Small intestine (tissue), 7 donors: ENCODE data around the gene BLVRB. TPM values are rescaled to one million over a fixed set of nuclear protein-coding genes. Genes with fewer than 3 reads are reported as not detected.
"Not testable (repeated sequence)": the region's sequence is repeated elsewhere in the genome, so short reads cannot be mapped to it uniquely, and the experiment has no call there.

Source experiments
- DNase-seq, 2 donors: peaks; one replicate each; pipeline versions ENCODE4 v3.0.0 to v3.0.0-alpha.2; 2013
- FAIRE-seq: peaks from 2 replicates; lab custom pipeline; 2012; peaks lifted over from hg19 to GRCh38; lab: Jason Lieb, UNC
- H3K27ac ChIP-seq, 3 donors: one replicate each; pipeline ENCODE4 v1.5.1; 2013; ENCODE audit warnings: low read length in 2 of 3, mild to moderate bottlenecking in 2 of 3, control low read depth in 1 of 3, inconsistent platforms in 1 of 3, low read depth in 1 of 3, moderate library complexity in 1 of 3
- H3K27me3 ChIP-seq, 3 donors: one replicate each; pipeline ENCODE4 v1.6.1; 2013; ENCODE audit warnings: low read length in 3 of 3, inconsistent platforms in 1 of 3; ENCODE audit not compliant: control insufficient read depth in 3 of 3, insufficient read depth in 3 of 3
- H3K36me3 ChIP-seq, 3 donors: one replicate each; pipeline ENCODE4 v1.6.1; 2013; ENCODE audit warnings: low read length in 3 of 3, inconsistent platforms in 1 of 3, low read depth in 1 of 3, mild to moderate bottlenecking in 1 of 3, moderate library complexity in 1 of 3; ENCODE audit not compliant: control insufficient read depth in 3 of 3, insufficient read depth in 2 of 3
- H3K4me1 ChIP-seq, 3 donors: one replicate each; pipeline ENCODE4 v1.6.1; 2013; ENCODE audit warnings: low read length in 2 of 3, inconsistent platforms in 1 of 3, low read depth in 1 of 3, mild to moderate bottlenecking in 1 of 3, moderate library complexity in 1 of 3; ENCODE audit not compliant: control insufficient read depth in 3 of 3, insufficient read depth in 2 of 3
- H3K4me3 ChIP-seq, 3 donors: one replicate each; pipeline ENCODE4 v1.5.1; 2013; ENCODE audit warnings: low read length in 3 of 3, control low read depth in 1 of 3, inconsistent platforms in 1 of 3, low read depth in 1 of 3, mild to moderate bottlenecking in 1 of 3, moderate library complexity in 1 of 3
- H3K9me3 ChIP-seq, 2 donors: one replicate each; pipeline ENCODE4 v1.6.1; 2013; ENCODE audit warnings: low read depth in 1 of 2, low read length in 1 of 2; ENCODE audit not compliant: control insufficient read depth in 2 of 2, insufficient read depth in 1 of 2
- WGBS, 3 donors: extraction: QIAGEN DNeasy Blood & Tissue Kit; methylation state at CpG; one replicate each; pipeline ENCODE4 v1.1.7; 2013; 5-methylcytosine and 5-hydroxymethylcytosine counted together
- polyA plus RNA-seq, 4 donors: library from polyadenylated mRNA; stranded (reverse) in 3 of 4; unstranded in 1 of 4; fragments of 200-250 nt in 3 of 4; fragments of 120-200 nt in 1 of 4; gene quantifications; one replicate each; pipeline versions ENCODE4 v1.2.1 to v1.2.3, GENCODE V29; 2013
- donor health status: healthy with polysubstance abuse.
- donor health status: control.
- donor health status: control.
- donor health status: Bipolar disorder and iron deficiency.
- donor health status: healthy.

BLVRB gene
- polyA plus RNA-seq, 4 donors, result 101 to 206 (median 201) TPM

DNA sequence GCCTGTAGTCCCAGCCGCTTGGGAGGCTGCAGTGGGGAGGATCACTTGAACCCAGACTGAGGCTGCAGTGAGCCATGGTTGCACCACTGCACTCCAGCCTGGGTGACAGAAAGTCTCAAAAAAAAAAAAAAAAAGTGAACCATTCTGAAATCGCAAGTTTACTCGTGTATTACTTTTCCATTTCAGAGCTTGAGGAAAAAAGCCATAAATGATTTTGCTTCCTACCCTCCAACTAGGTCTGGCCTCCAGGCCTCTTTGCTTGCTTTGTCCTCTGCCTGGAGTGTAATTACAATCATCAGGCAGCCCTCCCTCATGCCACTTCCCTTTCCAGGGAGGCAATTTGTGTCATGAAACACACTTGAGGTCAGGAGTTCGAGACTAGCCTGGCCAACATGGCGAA lies 8.5 kb downstream of the BLVRB start:
- peaks cover 0 to 2% (median 0%) of the 10 kb centered on the region in 3 donors for H3K4me1 ChIP-seq
- H3K9me3 ChIP-seq, result no peaks in the 10 kb centered on the region
- no peaks in the 10 kb centered on the region for H3K27me3 ChIP-seq
- FAIRE-seq, result no peak
- DNase-seq, result no peak
- no peak overlapping the region for H3K4me3 ChIP-seq
- peaks cover 3 to 67% (median 4%) of the 10 kb centered on the region in 3 donors for H3K36me3 ChIP-seq
- H3K27ac ChIP-seq, result no peak overlapping the region
- WGBS, 3 donors, result 81 to 89% (median 87%) methylated on average over 5 of the region's 5 CpGs

DNA sequence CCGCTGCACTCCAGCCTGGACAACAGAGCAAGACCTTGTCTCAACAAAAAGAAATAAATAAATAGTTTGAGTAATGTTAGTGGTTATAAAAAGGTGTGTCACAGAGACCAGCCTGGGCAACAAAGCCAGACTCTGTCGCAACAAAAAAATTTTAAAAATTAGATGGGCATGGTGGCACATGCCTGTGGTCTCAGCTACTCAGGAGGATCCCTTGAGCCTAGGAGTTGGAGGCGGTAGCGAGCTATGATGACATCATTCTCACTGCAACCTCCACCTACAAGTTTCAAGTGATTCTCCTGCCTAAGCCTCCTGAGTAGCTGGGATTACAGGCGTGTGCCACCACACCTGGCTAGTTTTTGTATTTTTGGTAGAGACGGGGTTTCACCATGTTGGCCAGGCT lies 11.6 kb downstream of the BLVRB start:
- not testable (repeated sequence) for FAIRE-seq, DNase-seq, H3K4me1 ChIP-seq, H3K27ac ChIP-seq, H3K27me3 ChIP-seq, H3K9me3 ChIP-seq, H3K4me3 ChIP-seq
- 91 to 97% (median 93%) methylated on average over 6 of the region's 6 CpGs for WGBS, 3 donors
- peaks cover 3 to 77% (median 4%) of the 10 kb centered on the region in 3 donors for H3K36me3 ChIP-seq

DNA sequence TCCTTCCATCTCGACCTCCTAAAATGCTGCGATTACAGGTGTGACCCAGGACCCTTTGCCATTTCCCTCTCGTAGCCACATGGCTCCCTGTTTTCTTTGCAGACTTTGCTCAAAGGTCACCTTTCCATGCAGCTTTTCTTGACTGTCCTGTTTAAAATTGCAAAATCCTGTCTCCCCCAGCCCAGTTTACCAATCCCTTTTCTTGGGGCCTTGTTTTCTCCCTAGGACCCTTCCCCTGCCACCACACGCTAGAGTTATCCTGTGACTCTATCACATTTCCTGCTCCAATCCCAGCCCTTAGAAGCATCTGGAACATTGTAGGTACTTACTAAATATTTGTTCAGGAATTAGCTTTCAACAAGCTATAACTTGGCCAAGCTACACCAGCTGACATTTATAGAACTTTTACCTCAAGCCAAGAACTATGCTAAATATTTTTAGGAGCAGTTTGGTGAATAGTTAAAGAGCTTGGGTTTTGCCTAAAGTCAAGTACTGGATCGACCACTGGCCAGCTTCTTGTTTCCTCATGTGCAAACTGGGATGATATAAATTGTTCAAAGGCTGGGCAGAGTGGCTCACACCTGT lies 12.3 kb downstream of the BLVRB start:
- DNase-seq (no peak), FAIRE-seq (no peak)
- H3K9me3 ChIP-seq, result no peaks in the 10 kb centered on the region
- no peaks in the 10 kb centered on the region for H3K27me3 ChIP-seq
- 86 to 91% (median 89%) methylated on average over 5 of the region's 5 CpGs for WGBS, 3 donors
- H3K36me3 ChIP-seq, result peaks cover under 1 to 75% (median 4%) of the 10 kb centered on the region in 3 donors
- no peak overlapping the region for H3K27ac ChIP-seq
- no peaks in the 10 kb centered on the region for H3K4me1 ChIP-seq
- no peak overlapping the region for H3K4me3 ChIP-seq

DNA sequence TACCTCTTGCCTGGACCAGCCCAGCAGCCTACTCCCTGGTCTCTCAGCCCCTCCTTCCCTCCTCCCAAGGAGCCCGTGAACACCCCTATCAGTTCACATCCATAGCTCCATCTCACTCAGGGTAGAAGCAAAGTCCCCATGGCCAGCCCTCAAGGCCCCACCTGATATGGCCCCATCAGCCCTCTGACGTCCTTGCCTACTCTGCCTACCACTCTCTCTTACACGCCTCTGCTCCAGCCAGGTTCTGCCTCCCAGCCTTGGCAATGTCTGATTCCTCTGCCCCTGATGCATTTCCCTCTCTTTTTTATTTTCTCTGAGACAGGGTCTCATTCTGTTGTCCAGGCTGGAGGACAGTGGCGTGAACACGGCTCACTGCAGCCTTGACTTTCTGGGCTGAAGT lies 13.5 kb downstream of the BLVRB start:
- FAIRE-seq (no peak), DNase-seq (peak in 1 of 2 donors; percentile 42)
- H3K9me3 ChIP-seq, result no peaks in the 10 kb centered on the region
- H3K4me3 ChIP-seq, result no peak overlapping the region
- 67 to 80% (median 72%) methylated on average over 5 of the region's 5 CpGs for WGBS, 3 donors
- H3K36me3 ChIP-seq, result peaks cover 0 to 76% (median 3%) of the 10 kb centered on the region in 3 donors
- H3K27me3 ChIP-seq, result no peaks in the 10 kb centered on the region
- no peak overlapping the region for H3K27ac ChIP-seq
- H3K4me1 ChIP-seq, result no peaks in the 10 kb centered on the region

DNA sequence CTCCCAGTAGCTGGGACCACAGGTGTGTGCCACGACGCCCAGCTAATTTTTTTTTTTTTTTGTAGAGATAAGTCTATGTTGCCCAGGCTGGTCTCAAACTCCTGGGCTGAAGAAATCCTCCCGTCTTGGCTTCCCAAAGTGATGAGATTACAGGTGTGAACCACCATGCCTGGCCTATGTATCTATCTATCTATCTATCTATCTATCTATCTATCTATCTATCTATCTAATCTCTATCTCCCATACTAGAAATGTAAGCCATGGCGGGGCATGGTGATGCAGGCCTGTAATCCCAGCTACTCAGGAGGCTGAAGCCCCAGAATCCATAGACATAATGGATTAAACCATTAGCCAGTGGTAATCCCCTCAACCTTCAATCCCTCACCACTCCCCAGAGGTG lies 14.9 kb downstream of the BLVRB start:
- WGBS, 3 donors, result 88 to 94% (median 93%) methylated on average over 4 of the region's 4 CpGs
- Histone ChIP-seq H3K4me3 (no peak overlapping the region), H3K27me3 (no peaks in the 10 kb centered on the region), H3K27ac (no peak overlapping the region), H3K9me3 (no peaks in the 10 kb centered on the region), H3K36me3 (peaks cover 0 to 70% (median 3%) of the 10 kb centered on the region in 3 donors), H3K4me1 (no peaks in the 10 kb centered on the region)
- FAIRE-seq (no peak), DNase-seq (no peak)

DNA sequence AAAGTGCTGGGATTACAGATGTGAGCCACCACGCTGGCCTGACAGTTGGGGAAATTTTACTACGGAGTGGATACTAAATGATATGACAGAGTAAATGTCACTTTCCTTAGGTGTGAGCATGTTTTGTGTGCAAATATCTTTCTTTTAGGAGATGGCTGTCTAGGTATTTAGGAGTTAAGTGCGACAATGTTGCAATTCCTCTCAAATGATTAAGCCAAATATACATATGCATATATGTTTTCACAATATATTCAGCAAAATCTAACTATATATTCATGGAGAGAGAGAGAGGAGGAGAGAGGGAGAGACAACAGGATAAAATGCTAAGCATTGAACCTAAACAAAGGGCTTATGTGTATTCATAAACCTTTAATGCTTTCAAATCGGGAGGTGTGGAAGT lies 16.0 kb downstream of the BLVRB start:
- H3K36me3 ChIP-seq, result peaks cover 0 to 61% (median 3%) of the 10 kb centered on the region in 3 donors

DNA sequence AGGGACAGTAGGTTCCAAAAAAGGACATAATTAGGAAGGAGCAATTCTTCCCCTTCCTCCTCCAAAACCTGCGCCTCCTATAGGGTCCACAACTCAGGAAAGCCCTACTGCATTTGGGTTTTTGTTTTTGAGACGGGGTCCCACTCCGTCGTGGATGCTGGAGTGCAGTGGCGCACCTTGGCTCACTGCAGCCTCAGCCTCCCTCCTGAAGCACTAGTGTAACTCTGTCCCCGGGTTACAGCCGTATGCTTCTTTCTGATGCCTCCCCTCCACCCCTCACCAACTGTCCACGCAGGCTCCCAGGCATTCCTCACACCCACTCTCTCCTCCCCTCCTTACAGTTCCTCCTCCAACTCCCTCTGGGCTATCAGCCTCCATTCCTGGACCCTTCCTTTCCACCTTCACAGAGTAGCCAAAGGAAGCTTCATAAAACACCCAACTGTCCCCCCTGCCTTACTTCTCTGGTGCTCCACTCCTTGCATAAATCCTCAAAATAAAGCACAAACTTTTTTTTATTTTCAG lies 19.2 kb downstream of the BLVRB start:
- H3K36me3 ChIP-seq, result peaks cover 3 to 47% (median 7%) of the 10 kb centered on the region in 3 donors
- FAIRE-seq (no peak), DNase-seq (no peak)
- H3K4me1 ChIP-seq, result peaks cover 0 to 9% (median 3%) of the 10 kb centered on the region in 3 donors
- H3K9me3 ChIP-seq, result no peaks in the 10 kb centered on the region
- H3K27me3 ChIP-seq, result no peaks in the 10 kb centered on the region
- H3K4me3 ChIP-seq, result no peak overlapping the region
- no peak overlapping the region for H3K27ac ChIP-seq
- WGBS, 3 donors, result 84 to 86% (median 86%) methylated on average over 8 of the region's 8 CpGs

More for the DNA sequence above, 16.0 kb downstream of the BLVRB start:
- 85 to 90% (median 89%) methylated on average over 4 of the region's 4 CpGs for WGBS, 3 donors
- FAIRE-seq (no peak), DNase-seq (no peak)
- no peak overlapping the region for H3K4me3 ChIP-seq
- H3K4me1 ChIP-seq, result peaks cover 0 to 2% (median 0%) of the 10 kb centered on the region in 3 donors
- H3K9me3 ChIP-seq, result no peaks in the 10 kb centered on the region
- H3K27ac ChIP-seq, result no peak overlapping the region
- no peaks in the 10 kb centered on the region for H3K27me3 ChIP-seq

DNA sequence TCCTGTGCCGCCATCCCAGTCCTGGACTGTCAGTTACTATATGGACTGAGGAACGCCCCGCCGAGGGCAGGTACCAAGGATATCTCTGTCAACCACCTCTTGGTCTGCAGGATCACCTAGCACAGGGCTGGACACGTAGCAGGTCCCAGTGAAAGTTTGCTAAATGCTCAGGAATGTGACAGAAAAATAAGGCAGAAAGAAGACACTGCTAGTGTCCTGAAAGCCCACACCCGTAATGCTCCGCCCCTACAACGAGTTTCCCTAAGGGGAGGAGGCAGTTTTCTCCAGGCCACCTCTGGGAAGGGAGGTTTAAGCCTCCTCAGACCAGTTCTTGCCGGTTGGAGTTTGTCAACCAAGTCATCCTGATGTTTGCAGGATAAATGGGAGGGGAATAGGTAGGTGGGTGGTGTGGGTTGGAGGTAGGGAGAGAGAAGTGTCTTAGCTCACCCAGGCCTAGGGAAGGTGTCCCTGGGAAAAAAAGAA lies 19.7 kb downstream of the BLVRB start:
- Histone ChIP-seq H3K4me1 (peaks cover 0 to 9% (median 3%) of the 10 kb centered on the region in 3 donors), H3K27ac (peak overlapping the region in 2 of 3 donors; percentile 17 to 26), H3K9me3 (no peaks in the 10 kb centered on the region), H3K4me3 (no peak overlapping the region), H3K27me3 (no peaks in the 10 kb centered on the region), H3K36me3 (peaks cover 5 to 47% (median 7%) of the 10 kb centered on the region in 3 donors)
- WGBS, 3 donors, result 60 to 72% (median 69%) methylated on average over 9 of the region's 9 CpGs
- FAIRE-seq (no peak), DNase-seq (peak; percentile 22 to 64)
